Smooth muscle cell (in vitro differentiated cells): ENCODE results near the gene E4F1. TPM values are rescaled to one million over a fixed set of nuclear protein-coding genes. Genes with fewer than 3 reads are reported as not detected.

Experiments used
- DNase-seq: peaks from one replicate; lab custom pipeline; 2025; ENCODE audit not compliant: unreplicated experiment; lab: John Stamatoyannopoulos, UW
- H2AFZ ChIP-seq: fragments of 200-600 bp; sonication (generic); 2 replicates; pipeline ENCODE4 v1.6.0; 2016; ENCODE audit warnings: antibody characterized with exemption, low read depth, mild to moderate bottlenecking
- H3F3A ChIP-seq: fragments of 200-600 bp; sonication (generic); 2 replicates; pipeline ENCODE4 v1.6.0; 2017; ENCODE audit warnings: antibody characterized with exemption, low read depth
- H3K27ac ChIP-seq: fragments of 200-600 bp; sonication (generic); 2 replicates; pipeline ENCODE4 v1.5.1; 2016; ENCODE audit warnings: low read depth, mild to moderate bottlenecking
- H3K27me3 ChIP-seq: fragments of 200-600 bp; sonication (generic); 2 replicates; pipeline ENCODE4 v1.6.1; 2016; ENCODE audit warnings: low read depth, mild to moderate bottlenecking
- H3K36me3 ChIP-seq: fragments of 200-600 bp; sonication (generic); 2 replicates; pipeline ENCODE4 v1.5.1; 2016; ENCODE audit warnings: low read depth
- H3K4me1 ChIP-seq: fragments of 200-600 bp; sonication (generic); 2 replicates; pipeline ENCODE4 v1.5.1; 2016; ENCODE audit warnings: low read depth
- H3K4me2 ChIP-seq: fragments of 200-600 bp; sonication (generic); 2 replicates; pipeline ENCODE4 v1.6.0; 2016; ENCODE audit warnings: mild to moderate bottlenecking
- H3K4me3 ChIP-seq: fragments of 200-600 bp; sonication (generic); 2 replicates; pipeline ENCODE4 v1.5.1; 2016; ENCODE audit warnings: mild to moderate bottlenecking
- H3K79me2 ChIP-seq: fragments of 200-600 bp; sonication (generic); 2 replicates; pipeline ENCODE4 v1.6.0; 2016; ENCODE audit warnings: low read depth, mild to moderate bottlenecking
- H3K9ac ChIP-seq: fragments of 200-600 bp; sonication (generic); 2 replicates; pipeline ENCODE4 v1.6.0; 2016; ENCODE audit warnings: low read depth
- H3K9me3 ChIP-seq: fragments of 200-600 bp; sonication (generic); replicated peaks from 2 replicates; pipeline ENCODE4 v1.5.1; 2016; ENCODE audit warnings: low read depth
- H4K20me1 ChIP-seq: fragments of 200-600 bp; sonication (generic); 2 replicates; pipeline ENCODE4 v1.6.0; 2016; ENCODE audit warnings: low read depth
- WGBS: methylation state at CpG from one replicate; pipeline ENCODE4 v1.1.7; 2016; ENCODE audit warnings: low lambda C conversion rate; 5-methylcytosine and 5-hydroxymethylcytosine counted together
- polyA plus RNA-seq: library from polyadenylated mRNA; unstranded; fragments of >200 nt; fragmentation: Nextera tagmentation; extraction: Ambion mirVana; gene quantifications from 2 replicates; pipeline ENCODE4 v1.2.1, GENCODE V29; 2016
- total RNA-seq: library from RNA; depleted of rRNA; stranded (reverse); fragments of >200 nt; gene quantifications from 2 replicates; pipeline ENCODE4 v1.2.3, GENCODE V29; 2014
- TF ChIP-seq, protein P1 (sequence below): fragments of 200-600 bp; sonication (generic); IDR thresholded peaks from 2 replicates; pipeline ENCODE4 v1.5.1; 2017; ENCODE audit warnings: borderline replicate concordance, mild to moderate bottlenecking, antibody characterized with exemption; ENCODE audit not compliant: insufficient read depth, poor library complexity, severe bottlenecking

The E4F1 gene
- total and polyA plus RNA-seq, 2 experiments from 2014 or later: 12.1 to 22.4 TPM

DNA sequence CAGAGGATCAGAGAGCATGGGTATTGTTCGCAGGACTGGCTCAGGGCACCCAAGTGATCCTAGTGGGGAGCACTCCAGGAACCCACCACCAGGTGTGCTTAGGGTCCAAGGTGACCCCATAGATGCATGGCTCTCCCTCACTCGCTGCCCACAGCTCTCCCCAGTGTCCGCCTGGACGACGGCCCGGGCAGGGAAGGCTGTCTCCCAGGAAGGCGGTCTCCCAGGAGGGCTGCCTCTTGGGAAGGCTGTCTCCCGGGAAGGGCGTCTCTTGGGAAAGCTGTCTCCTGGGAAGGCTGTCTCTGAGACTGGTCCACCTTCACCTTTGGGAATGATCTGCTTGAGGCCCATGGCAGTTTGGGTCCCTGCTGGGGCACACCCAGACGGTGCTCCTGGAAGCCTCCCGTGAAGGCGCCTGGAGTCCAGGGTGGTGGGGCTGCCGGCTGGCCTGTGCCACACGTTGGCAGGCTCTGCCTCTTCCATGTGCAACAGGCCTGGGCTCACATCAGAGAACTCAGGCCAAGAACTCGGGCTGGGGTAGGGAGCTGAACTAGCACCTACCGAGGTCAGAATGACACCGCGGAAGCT is 23.0 kb downstream of the E4F1 start:
- H3K9me3 ChIP-seq: no peaks in the 10 kb centered on the region
- H3K36me3 ChIP-seq: no peaks in the 10 kb centered on the region
- H3K27me3 ChIP-seq: no peaks in the 10 kb centered on the region
- TF ChIP-seq, protein P1, sequence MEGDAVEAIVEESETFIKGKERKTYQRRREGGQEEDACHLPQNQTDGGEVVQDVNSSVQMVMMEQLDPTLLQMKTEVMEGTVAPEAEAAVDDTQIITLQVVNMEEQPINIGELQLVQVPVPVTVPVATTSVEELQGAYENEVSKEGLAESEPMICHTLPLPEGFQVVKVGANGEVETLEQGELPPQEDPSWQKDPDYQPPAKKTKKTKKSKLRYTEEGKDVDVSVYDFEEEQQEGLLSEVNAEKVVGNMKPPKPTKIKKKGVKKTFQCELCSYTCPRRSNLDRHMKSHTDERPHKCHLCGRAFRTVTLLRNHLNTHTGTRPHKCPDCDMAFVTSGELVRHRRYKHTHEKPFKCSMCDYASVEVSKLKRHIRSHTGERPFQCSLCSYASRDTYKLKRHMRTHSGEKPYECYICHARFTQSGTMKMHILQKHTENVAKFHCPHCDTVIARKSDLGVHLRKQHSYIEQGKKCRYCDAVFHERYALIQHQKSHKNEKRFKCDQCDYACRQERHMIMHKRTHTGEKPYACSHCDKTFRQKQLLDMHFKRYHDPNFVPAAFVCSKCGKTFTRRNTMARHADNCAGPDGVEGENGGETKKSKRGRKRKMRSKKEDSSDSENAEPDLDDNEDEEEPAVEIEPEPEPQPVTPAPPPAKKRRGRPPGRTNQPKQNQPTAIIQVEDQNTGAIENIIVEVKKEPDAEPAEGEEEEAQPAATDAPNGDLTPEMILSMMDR: no peak
- no peak overlapping the region for H3K4me3 ChIP-seq
- H3K9ac ChIP-seq: no peak overlapping the region
- H3K27ac ChIP-seq: no peak overlapping the region
- no peak overlapping the region for H3K4me2 ChIP-seq
- no peaks in the 10 kb centered on the region for H4K20me1 ChIP-seq
- peaks cover 11% of the 10 kb centered on the region for H3K4me1 ChIP-seq
- H3K79me2 ChIP-seq: peaks cover 35% of the 10 kb centered on the region
- no peak overlapping the region for H2AFZ ChIP-seq
- WGBS: 98% methylated on average over 18 of the region's 18 CpGs
- no peak for DNase-seq
- H3F3A ChIP-seq: no peaks in the 10 kb centered on the region

DNA sequence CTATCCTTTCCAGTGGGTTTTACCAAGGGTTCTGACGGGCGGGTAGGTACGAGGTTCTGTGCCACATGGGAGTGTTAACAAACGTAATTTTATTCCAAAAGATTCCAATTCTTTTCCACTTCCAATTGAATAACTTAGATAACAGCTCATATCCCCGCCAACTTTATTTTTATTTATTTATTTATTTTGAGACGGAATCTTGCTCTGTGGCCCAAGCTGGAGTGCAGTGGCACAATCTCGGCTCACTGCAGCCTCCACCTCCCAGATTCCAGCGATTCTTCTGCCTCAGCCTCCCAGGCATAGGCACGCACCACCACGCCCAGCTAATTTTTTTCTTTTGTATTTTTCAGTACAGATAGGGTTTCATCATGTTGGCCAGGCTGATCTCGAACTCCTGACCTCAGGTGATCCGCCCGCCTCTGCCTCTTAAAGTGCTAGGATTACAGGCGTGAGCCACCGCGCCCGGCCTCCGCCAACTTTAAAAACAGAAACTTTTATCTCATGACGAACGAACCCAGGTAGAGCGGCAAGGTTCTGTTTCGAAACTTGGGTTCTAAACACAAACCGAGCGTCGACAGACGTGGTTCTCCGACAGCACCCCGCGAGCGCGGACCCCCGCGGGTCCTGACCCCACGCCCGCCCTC is 27.4 kb downstream of the E4F1 start:
- DNase-seq: no peak
- H3K27ac ChIP-seq: peak overlapping the region; percentile 73
- H3K4me3 ChIP-seq: peak overlapping the region; percentile 77
- TF ChIP-seq, protein P1: no peak
- H3F3A ChIP-seq: peaks cover 21% of the 10 kb centered on the region
- peak overlapping the region; percentile 7 for H3K9ac ChIP-seq
- peaks cover 5% of the 10 kb centered on the region for H3K36me3 ChIP-seq
- H2AFZ ChIP-seq: no peak overlapping the region
- peaks cover 12% of the 10 kb centered on the region for H4K20me1 ChIP-seq
- H3K27me3 ChIP-seq: no peaks in the 10 kb centered on the region
- WGBS: 6% methylated on average over 33 of the region's 35 CpGs
- H3K4me2 ChIP-seq: peak overlapping the region; percentile 93
- peaks cover 35% of the 10 kb centered on the region for H3K79me2 ChIP-seq
- H3K4me1 ChIP-seq: peaks cover 11% of the 10 kb centered on the region
- H3K9me3 ChIP-seq: no peaks in the 10 kb centered on the region

DNA sequence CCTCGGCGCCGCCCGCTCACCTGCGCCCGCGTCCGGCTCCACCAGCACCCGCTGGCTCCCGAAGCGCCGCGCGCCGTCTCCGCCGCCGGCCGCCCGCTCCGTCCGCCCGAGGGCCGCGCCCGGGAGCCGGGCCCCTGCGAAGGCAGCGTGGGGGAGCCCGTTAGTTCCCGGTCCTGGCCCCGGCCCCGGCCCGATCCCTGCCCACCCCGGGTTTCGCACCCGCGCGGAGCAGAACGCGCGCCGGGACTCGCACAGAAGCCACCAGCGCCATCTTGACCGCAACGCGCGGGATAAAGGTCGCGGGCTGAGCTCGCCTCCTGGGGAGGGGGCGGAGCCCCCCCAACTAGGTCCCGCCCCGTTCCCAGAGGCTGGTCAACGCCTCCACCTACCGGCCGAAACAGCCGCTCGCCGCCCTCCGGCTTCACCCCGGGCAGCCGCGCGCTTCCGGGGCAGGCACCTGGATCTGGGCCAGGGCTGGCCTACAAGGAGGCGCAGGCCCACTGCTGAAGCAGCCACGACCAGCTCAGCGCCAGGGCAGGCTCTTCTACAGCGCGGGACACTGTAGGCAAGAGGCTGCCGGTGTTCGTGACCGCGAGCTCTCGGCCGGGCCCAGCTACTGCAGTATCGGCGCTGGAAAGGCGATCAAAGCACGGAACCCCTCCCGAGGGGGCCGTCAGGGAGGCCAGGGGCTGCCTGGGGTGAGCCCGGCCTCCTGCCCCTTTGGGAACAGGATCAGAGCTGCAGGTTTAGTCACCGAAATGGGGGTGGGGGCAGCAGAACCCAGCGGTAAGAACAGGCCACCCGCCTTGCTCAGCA is 28.1 kb downstream of the E4F1 start, which contains the start of gene ECI1:
TSS of gene ECI1 (minus strand) at position 292 of the 816 bp plus-strand sequence. CDS start at position 271, 21 bp downstream.
- H3K4me1 ChIP-seq: peaks cover 11% of the 10 kb centered on the region
- peaks cover 5% of the 10 kb centered on the region for H3K36me3 ChIP-seq
- 5% methylated on average over 80 of the region's 88 CpGs for WGBS
- peak; percentile 87 for DNase-seq
- no peak within 1 kb of the TSS for H2AFZ ChIP-seq
- peak within 1 kb of the TSS; percentile 7 for H3K9ac ChIP-seq
- peaks cover 24% of the 10 kb centered on the region for H3F3A ChIP-seq
- TF ChIP-seq, protein P1: peak; percentile 50
- no peaks in the 10 kb centered on the region for H3K27me3 ChIP-seq
- peaks cover 17% of the 10 kb centered on the region for H4K20me1 ChIP-seq
- H3K4me2 ChIP-seq: peak within 1 kb of the TSS; percentile 93
- H3K27ac ChIP-seq: peak within 1 kb of the TSS; percentile 73
- peak within 1 kb of the TSS; percentile 77 for H3K4me3 ChIP-seq
- peaks cover 35% of the 10 kb centered on the region for H3K79me2 ChIP-seq
- H3K9me3 ChIP-seq: no peaks in the 10 kb centered on the region
